Gastrocnemius medialis (tissue), 4 donors: ENCODE data around the gene ADAM19.

ENCODE experiments used
- POLR2A ChIP-seq, 2 donors: fragments of 450-650 bp; IDR thresholded peaks; one replicate each; pipeline ENCODE4 v1.6.1; 2017; ENCODE audit warnings: antibody characterized with exemption in 2 of 2, mild to moderate bottlenecking in 2 of 2, moderate library complexity in 2 of 2
- TF ChIP-seq, protein P1 (sequence below), 5 experiments: fragments of 450-650 bp in 3 of 5; fragments of 200-600 bp in 2 of 5; sonication (generic) in 2 of 5; IDR thresholded peaks in 4 of 5; conservative IDR thresholded peaks in 1 of 5; 1 replicate in 4 of 5; 2 replicates in 1 of 5; pipeline ENCODE4 v1.5.1; 2016 to 2019; ENCODE audit warnings: antibody characterized with exemption in 5 of 5, mild to moderate bottlenecking in 3 of 5, moderate library complexity in 3 of 5

DNA sequence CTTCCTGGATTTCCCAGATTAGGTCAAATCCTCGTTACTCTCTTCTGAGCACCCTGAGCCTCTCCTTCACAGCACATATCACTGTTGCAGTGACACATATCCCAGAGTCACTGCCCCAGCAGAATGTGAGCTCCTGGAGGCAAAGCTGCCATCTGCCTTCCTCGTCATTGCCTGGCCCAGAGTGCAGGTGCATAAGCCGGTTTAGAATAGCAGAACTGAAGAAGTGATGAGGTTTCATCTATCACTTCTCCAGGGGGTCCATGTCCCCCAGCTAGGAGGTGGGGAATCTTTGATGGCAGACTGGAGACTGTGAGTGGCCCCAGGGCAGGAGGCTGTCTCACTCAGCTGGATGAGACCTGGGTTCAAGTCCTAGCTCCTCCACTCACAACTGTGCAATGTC lies 89.8 kb downstream of the ADAM19 start:
- TF ChIP-seq, protein P1, sequence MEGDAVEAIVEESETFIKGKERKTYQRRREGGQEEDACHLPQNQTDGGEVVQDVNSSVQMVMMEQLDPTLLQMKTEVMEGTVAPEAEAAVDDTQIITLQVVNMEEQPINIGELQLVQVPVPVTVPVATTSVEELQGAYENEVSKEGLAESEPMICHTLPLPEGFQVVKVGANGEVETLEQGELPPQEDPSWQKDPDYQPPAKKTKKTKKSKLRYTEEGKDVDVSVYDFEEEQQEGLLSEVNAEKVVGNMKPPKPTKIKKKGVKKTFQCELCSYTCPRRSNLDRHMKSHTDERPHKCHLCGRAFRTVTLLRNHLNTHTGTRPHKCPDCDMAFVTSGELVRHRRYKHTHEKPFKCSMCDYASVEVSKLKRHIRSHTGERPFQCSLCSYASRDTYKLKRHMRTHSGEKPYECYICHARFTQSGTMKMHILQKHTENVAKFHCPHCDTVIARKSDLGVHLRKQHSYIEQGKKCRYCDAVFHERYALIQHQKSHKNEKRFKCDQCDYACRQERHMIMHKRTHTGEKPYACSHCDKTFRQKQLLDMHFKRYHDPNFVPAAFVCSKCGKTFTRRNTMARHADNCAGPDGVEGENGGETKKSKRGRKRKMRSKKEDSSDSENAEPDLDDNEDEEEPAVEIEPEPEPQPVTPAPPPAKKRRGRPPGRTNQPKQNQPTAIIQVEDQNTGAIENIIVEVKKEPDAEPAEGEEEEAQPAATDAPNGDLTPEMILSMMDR (IDR thresholded peaks at IDR 0.05 in 4 of 5, conservative IDR thresholded peaks at IDR 0.05 in 1 of 5) = no peak
- TF ChIP-seq POLR2A (IDR thresholded peaks at IDR 0.05) = no peak
